ENCODE results near the gene AKT1. TPM values are rescaled to one million over a fixed set of nuclear protein-coding genes. Genes with fewer than 3 reads are reported as not detected.

Gene AKT1
- total and polyA plus RNA-seq, 2 experiments from 2014 or later: 19.2 to 78.7 TPM

DNA sequence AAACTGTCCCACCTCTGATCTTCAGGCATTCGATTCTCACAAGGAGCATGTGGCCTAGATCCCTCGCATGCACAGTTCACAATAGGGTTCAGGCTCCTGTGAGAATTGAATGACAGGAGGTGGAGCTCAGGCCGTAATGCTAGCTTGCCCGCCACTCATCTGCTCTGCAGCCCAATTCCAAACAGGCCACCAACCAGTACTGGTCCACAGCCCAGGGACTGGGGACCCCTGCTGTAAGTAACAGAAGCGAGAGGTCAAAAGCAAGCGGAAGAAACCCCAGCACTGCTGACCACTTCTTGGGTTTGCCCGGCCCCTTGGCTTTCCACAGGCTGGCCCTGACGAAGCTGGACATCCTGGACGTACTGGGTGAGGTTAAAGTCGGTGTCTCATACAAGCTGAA, 51.1 kb downstream of the AKT1 start:
- Mint-ChIP-seq H3K4me3 (no peak overlapping the region), H3K4me1 (peaks cover 4% of the 10 kb centered on the region; the same call in 2 of the 3 replicates), H3K27me3 (ENCODE audit: insufficient read depth, low read depth, poor library complexity) (peaks cover 17% of the 10 kb centered on the region), H3K36me3 (ENCODE audit: low read depth) (peaks cover 5% of the 10 kb centered on the region; the same call in 1 of the 3 replicates), H3K27ac (no peak overlapping the region), H3K9me3 (peaks cover 4% of the 10 kb centered on the region; the same call in 2 of the 3 replicates)
- H3K36me3 ChIP-seq (ENCODE audit: insufficient read depth): no peaks in the 10 kb centered on the region
- H3K27ac ChIP-seq (ENCODE audit: low read depth): no peak overlapping the region
- no peak overlapping the region for H3K4me2 ChIP-seq
- no peaks in the 10 kb centered on the region for H3K27me3 ChIP-seq (ENCODE audit: insufficient read depth)
- no peak for DNase-seq (ENCODE audit: low spot score)
- no peaks in the 10 kb centered on the region for H3K4me1 ChIP-seq (ENCODE audit: insufficient read depth)
- H3K4me3 ChIP-seq: no peak overlapping the region
- TF ChIP-seq POLR2AphosphoS5 (IDR thresholded peaks at IDR 0.05; ENCODE audit: low read depth) (no peak), ZNF331 (CRISPR knock-in tag; IDR thresholded peaks at IDR 0.05; ENCODE audit: low read depth) (no peak), ZNF114 (CRISPR knock-in tag; IDR thresholded peaks at IDR 0.05) (no peak), CTCF (conservative IDR thresholded peaks at IDR 0.05; ENCODE audit: low read depth in 2 of 2) (no peak), CREB1 (CRISPR knock-in tag; IDR thresholded peaks at IDR 0.05; ENCODE audit: low read depth) (no peak), JUNB (IDR thresholded peaks at IDR 0.05; ENCODE audit: unreplicated experiment) (no peak), STAT1 (IDR thresholded peaks at IDR 0.05; ENCODE audit: unreplicated experiment) (no peak), EZH2 (IDR thresholded peaks at IDR 0.05; ENCODE audit: low read depth, unreplicated experiment) (no peak), NANOG (IDR thresholded peaks at IDR 0.05; ENCODE audit: borderline replicate concordance) (no peak), EZH2phosphoT487 (IDR thresholded peaks at IDR 0.05; ENCODE audit: unreplicated experiment) (no peak)
- TF ChIP-seq, protein P1, sequence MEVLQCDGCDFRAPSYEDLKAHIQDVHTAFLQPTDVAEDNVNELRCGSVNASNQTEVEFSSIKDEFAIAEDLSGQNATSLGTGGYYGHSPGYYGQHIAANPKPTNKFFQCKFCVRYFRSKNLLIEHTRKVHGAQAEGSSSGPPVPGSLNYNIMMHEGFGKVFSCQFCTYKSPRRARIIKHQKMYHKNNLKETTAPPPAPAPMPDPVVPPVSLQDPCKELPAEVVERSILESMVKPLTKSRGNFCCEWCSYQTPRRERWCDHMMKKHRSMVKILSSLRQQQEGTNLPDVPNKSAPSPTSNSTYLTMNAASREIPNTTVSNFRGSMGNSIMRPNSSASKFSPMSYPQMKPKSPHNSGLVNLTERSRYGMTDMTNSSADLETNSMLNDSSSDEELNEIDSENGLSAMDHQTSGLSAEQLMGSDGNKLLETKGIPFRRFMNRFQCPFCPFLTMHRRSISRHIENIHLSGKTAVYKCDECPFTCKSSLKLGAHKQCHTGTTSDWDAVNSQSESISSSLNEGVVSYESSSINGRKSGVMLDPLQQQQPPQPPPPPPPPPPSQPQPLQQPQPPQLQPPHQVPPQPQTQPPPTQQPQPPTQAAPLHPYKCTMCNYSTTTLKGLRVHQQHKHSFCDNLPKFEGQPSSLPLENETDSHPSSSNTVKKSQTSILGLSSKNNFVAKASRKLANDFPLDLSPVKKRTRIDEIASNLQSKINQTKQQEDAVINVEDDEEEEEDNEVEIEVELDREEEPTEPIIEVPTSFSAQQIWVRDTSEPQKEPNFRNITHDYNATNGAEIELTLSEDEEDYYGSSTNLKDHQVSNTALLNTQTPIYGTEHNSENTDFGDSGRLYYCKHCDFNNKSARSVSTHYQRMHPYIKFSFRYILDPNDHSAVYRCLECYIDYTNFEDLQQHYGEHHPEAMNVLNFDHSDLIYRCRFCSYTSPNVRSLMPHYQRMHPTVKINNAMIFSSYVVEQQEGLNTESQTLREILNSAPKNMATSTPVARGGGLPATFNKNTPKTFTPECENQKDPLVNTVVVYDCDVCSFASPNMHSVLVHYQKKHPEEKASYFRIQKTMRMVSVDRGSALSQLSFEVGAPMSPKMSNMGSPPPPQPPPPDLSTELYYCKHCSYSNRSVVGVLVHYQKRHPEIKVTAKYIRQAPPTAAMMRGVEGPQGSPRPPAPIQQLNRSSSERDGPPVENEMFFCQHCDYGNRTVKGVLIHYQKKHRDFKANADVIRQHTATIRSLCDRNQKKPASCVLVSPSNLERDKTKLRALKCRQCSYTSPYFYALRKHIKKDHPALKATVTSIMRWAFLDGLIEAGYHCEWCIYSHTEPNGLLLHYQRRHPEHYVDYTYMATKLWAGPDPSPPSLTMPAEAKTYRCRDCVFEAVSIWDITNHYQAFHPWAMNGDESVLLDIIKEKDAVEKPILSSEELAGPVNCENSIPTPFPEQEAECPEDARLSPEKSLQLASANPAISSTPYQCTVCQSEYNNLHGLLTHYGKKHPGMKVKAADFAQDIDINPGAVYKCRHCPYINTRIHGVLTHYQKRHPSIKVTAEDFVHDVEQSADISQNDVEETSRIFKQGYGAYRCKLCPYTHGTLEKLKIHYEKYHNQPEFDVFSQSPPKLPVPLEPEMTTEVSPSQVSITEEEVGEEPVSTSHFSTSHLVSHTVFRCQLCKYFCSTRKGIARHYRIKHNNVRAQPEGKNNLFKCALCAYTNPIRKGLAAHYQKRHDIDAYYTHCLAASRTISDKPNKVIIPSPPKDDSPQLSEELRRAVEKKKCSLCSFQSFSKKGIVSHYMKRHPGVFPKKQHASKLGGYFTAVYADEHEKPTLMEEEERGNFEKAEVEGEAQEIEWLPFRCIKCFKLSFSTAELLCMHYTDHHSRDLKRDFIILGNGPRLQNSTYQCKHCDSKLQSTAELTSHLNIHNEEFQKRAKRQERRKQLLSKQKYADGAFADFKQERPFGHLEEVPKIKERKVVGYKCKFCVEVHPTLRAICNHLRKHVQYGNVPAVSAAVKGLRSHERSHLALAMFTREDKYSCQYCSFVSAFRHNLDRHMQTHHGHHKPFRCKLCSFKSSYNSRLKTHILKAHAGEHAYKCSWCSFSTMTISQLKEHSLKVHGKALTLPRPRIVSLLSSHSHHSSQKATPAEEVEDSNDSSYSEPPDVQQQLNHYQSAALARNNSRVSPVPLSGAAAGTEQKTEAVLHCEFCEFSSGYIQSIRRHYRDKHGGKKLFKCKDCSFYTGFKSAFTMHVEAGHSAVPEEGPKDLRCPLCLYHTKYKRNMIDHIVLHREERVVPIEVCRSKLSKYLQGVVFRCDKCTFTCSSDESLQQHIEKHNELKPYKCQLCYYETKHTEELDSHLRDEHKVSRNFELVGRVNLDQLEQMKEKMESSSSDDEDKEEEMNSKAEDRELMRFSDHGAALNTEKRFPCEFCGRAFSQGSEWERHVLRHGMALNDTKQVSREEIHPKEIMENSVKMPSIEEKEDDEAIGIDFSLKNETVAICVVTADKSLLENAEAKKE (CRISPR knock-in tag; IDR thresholded peaks at IDR 0.05): no peak
- TF ChIP-seq, protein P2, sequence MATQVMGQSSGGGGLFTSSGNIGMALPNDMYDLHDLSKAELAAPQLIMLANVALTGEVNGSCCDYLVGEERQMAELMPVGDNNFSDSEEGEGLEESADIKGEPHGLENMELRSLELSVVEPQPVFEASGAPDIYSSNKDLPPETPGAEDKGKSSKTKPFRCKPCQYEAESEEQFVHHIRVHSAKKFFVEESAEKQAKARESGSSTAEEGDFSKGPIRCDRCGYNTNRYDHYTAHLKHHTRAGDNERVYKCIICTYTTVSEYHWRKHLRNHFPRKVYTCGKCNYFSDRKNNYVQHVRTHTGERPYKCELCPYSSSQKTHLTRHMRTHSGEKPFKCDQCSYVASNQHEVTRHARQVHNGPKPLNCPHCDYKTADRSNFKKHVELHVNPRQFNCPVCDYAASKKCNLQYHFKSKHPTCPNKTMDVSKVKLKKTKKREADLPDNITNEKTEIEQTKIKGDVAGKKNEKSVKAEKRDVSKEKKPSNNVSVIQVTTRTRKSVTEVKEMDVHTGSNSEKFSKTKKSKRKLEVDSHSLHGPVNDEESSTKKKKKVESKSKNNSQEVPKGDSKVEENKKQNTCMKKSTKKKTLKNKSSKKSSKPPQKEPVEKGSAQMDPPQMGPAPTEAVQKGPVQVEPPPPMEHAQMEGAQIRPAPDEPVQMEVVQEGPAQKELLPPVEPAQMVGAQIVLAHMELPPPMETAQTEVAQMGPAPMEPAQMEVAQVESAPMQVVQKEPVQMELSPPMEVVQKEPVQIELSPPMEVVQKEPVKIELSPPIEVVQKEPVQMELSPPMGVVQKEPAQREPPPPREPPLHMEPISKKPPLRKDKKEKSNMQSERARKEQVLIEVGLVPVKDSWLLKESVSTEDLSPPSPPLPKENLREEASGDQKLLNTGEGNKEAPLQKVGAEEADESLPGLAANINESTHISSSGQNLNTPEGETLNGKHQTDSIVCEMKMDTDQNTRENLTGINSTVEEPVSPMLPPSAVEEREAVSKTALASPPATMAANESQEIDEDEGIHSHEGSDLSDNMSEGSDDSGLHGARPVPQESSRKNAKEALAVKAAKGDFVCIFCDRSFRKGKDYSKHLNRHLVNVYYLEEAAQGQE (IDR thresholded peaks at IDR 0.05; ENCODE audit: unreplicated experiment): no peak
- TF ChIP-seq, protein P3, sequence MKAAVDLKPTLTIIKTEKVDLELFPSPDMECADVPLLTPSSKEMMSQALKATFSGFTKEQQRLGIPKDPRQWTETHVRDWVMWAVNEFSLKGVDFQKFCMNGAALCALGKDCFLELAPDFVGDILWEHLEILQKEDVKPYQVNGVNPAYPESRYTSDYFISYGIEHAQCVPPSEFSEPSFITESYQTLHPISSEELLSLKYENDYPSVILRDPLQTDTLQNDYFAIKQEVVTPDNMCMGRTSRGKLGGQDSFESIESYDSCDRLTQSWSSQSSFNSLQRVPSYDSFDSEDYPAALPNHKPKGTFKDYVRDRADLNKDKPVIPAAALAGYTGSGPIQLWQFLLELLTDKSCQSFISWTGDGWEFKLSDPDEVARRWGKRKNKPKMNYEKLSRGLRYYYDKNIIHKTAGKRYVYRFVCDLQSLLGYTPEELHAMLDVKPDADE (IDR thresholded peaks at IDR 0.05): no peak
- H3K79me2 ChIP-seq (replicated peaks; ENCODE audit: insufficient read depth): no peaks in the 10 kb centered on the region
- H3F3A ChIP-seq (replicated peaks; ENCODE audit: low read depth): no peaks in the 10 kb centered on the region
- H2AFZ ChIP-seq: no peak overlapping the region
- ATAC-seq: no peak
- H4K20me1 ChIP-seq (replicated peaks; ENCODE audit: insufficient read depth): no peaks in the 10 kb centered on the region
- no peaks in the 10 kb centered on the region for H3K9me2 ChIP-seq (ENCODE audit: insufficient read depth)

All from GM23338 (cell line).